Activated naive CD8-positive, alpha-beta T cell (primary cell): ENCODE measurements around the gene TOR2A.

Experiments used
- H3K27ac Mint-ChIP-seq: one replicate; pipeline ENCODE4 v1.8.0; 2021; ENCODE audit warnings: mixed read lengths
- H3K27me3 Mint-ChIP-seq: one replicate; pipeline ENCODE4 v1.8.0; 2021; ENCODE audit warnings: mixed read lengths
- H3K36me3 Mint-ChIP-seq: one replicate; pipeline ENCODE4 v1.8.0; 2021; ENCODE audit warnings: mixed read lengths
- H3K4me1 Mint-ChIP-seq: one replicate; pipeline ENCODE4 v1.8.0; 2021; ENCODE audit warnings: low read depth, mixed read lengths
- H3K4me3 Mint-ChIP-seq: one replicate; pipeline ENCODE4 v1.8.0; 2021; ENCODE audit warnings: mild to moderate bottlenecking, mixed read lengths
- H3K9me3 Mint-ChIP-seq: one replicate; pipeline ENCODE4 v1.8.0; 2021; ENCODE audit warnings: low read depth, mixed read lengths

The TOR2A gene

DNA sequence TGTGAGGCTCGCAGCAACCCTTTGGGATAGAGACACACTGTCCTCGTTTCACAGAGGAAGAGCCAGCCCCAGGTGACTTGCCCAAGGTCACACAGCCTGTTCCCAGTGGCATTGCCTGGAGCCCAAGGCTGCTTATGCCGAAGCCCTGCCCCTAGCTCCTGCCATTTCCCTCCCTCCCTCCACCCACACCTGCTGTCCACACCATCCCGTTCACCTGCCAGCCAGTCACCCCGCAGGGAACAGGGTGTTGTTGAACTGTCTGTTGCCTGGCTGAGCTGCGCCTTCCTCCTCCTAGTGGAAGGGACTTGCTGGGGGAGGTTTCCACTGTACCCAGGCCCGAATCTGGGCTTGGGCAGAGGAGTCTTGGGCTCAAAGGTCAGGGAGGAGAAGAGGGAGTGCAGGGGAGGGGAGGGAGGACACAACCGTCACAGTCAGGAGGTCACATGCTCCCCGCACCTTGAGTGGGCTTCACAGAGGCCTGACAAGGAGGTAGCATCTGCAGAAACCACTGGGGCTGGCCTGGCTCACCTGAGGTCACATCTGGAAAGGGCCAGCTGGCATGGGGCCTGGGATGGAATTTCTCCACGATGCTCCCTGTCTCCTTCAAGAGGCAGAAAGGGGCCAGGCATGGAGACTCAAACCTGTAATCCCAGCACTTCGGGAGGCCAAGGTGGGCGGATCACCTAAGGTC, 12.9 kb downstream of the TOR2A start:
- Mint-ChIP-seq H3K4me1 (peaks cover 24% of the 10 kb centered on the region), H3K27ac (no peak overlapping the region), H3K36me3 (no peaks in the 10 kb centered on the region), H3K9me3 (no peaks in the 10 kb centered on the region), H3K4me3 (no peak overlapping the region), H3K27me3 (no peaks in the 10 kb centered on the region)

DNA sequence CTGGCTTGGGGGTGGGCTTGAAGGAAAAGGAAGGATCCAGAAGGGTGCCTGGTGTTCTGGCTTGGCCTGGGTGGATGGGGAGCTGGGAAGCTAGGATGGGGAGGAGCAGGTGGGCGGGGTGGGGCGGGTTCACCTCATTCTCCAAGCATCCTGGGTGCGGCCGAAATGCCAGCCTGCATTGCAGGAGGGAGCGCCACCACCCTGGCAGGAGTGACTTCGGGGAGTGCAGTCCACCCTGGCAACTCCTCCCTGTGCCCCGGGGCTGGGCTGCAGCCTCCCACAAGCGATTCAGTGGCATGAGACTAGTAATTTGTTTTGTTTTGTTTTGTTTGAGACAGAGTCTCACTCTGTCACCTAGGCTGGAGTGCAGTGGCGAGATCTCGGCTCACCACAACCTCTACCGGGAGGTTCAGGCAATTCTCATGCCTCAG, 13.7 kb downstream of the TOR2A start:
- Mint-ChIP-seq H3K27me3 (no peaks in the 10 kb centered on the region), H3K27ac (peak overlapping the region; percentile 61), H3K9me3 (no peaks in the 10 kb centered on the region), H3K36me3 (no peaks in the 10 kb centered on the region), H3K4me1 (peaks cover 24% of the 10 kb centered on the region), H3K4me3 (peak overlapping the region; percentile 35)

DNA sequence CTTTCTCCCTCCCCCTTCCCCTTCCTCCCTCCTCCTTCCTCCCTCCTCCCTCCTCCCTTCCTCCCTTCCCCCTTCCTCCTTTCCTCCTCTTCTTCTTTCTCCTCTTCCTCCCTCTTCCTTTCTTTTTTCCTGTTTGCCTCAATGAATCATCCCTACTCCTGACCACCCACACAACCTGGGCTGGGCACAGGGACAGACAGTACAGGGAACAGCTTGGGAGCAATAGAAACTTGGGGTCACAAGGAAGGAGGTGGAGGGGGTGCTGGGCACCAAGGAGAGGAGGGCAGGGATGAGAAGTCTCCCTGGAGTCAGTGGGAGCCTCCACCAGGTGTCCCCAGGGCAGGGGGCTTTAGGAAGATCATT, 14.2 kb downstream of the TOR2A start:
- peak overlapping the region; percentile 79 for H3K27ac Mint-ChIP-seq
- peaks cover 30% of the 10 kb centered on the region for H3K4me1 Mint-ChIP-seq
- H3K4me3 Mint-ChIP-seq: peak overlapping the region; percentile 35
- H3K36me3 Mint-ChIP-seq: no peaks in the 10 kb centered on the region
- no peaks in the 10 kb centered on the region for H3K27me3 Mint-ChIP-seq
- no peaks in the 10 kb centered on the region for H3K9me3 Mint-ChIP-seq

DNA sequence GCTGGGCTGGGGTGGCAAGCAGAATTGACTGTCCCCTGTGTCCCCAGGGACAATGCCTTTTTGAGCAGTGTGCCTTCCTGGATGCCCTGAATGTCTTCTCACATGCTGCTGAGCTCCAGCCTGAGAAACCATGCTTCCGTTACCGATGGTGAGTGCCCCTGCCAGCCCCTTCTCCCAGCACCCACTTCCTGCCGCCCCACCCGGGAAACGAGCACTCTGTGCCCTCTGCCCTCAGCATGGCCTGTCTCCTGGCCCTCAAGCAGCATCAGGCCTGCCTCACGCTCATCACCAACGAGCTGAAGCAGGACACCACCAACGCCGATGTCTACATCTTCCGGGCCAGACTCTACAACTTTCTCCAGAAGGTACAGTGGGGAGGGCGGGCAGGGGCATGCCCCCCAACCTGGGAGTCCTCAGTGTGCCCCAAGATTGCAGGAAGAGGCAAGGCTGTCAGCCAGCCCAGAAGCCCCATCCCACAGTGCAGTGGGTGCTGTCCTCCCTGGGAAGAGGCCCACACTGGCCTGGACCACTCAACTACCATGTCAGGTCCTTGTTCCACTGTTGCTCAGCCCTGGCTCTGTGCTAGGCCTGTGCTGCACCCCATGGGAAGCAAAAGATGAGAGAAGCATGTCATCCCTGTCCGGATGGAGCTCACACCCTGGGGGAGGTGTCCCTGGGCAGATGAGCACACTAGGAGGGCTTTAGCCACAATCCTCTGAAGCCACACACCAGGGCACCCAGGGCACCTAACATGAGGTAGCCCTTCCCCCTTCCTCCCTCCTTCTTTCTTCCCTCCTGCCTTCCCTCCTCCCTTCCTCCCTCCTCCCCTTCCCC, 14.8 kb downstream of the TOR2A start:
- peaks cover 33% of the 10 kb centered on the region for H3K4me1 Mint-ChIP-seq
- H3K36me3 Mint-ChIP-seq: no peaks in the 10 kb centered on the region
- no peaks in the 10 kb centered on the region for H3K9me3 Mint-ChIP-seq
- no peaks in the 10 kb centered on the region for H3K27me3 Mint-ChIP-seq
- peak overlapping the region; percentile 90 for H3K27ac Mint-ChIP-seq
- H3K4me3 Mint-ChIP-seq: peak overlapping the region; percentile 11

GRCh38 chr9:127717766-127718165, 17.3 kb downstream of the TOR2A start:
- Mint-ChIP-seq H3K27ac (no peak overlapping the region), H3K27me3 (no peaks in the 10 kb centered on the region), H3K4me3 (no peak overlapping the region), H3K9me3 (no peaks in the 10 kb centered on the region), H3K36me3 (no peaks in the 10 kb centered on the region), H3K4me1 (peaks cover 37% of the 10 kb centered on the region)

GRCh38 chr9:127716412-127716811, 18.7 kb downstream of the TOR2A start:
- peak overlapping the region; percentile 98 for H3K27ac Mint-ChIP-seq
- H3K9me3 Mint-ChIP-seq: no peaks in the 10 kb centered on the region
- H3K36me3 Mint-ChIP-seq: no peaks in the 10 kb centered on the region
- peak overlapping the region; percentile 100 for H3K4me3 Mint-ChIP-seq
- H3K4me1 Mint-ChIP-seq: peaks cover 42% of the 10 kb centered on the region
- H3K27me3 Mint-ChIP-seq: no peaks in the 10 kb centered on the region

- Mint-ChIP-seq H3K36me3 (no peaks in the 10 kb centered on the region), H3K9me3 (no peaks in the 10 kb centered on the region), H3K4me1 (peaks cover 42% of the 10 kb centered on the region), H3K27ac (peak within 1 kb of the TSS; percentile 98), H3K4me3 (peak within 1 kb of the TSS; percentile 100), H3K27me3 (no peaks in the 10 kb centered on the region)
Measured at GRCh38 chr9:127715470-127716337, 19.4 kb downstream of the TOR2A start, which contains the start of the genes PTRH1 and TTC16. Gene PTRH1 (minus strand): TSS chr9:127715663. CDS start chr9:127715639, 24 bp downstream. Gene TTC16 (plus strand): TSS chr9:127716079. CDS start chr9:127716146, 67 bp downstream.

- Mint-ChIP-seq H3K4me1 (peaks cover 44% of the 10 kb centered on the region), H3K27ac (peak overlapping the region; percentile 98), H3K36me3 (no peaks in the 10 kb centered on the region), H3K27me3 (no peaks in the 10 kb centered on the region), H3K9me3 (no peaks in the 10 kb centered on the region), H3K4me3 (peak overlapping the region; percentile 100)
Measured at GRCh38 chr9:127714951-127715469, 20.1 kb downstream of the TOR2A start.

- Mint-ChIP-seq H3K9me3 (no peaks in the 10 kb centered on the region), H3K4me1 (peaks cover 36% of the 10 kb centered on the region), H3K4me3 (peak overlapping the region; percentile 85), H3K27me3 (no peaks in the 10 kb centered on the region), H3K27ac (peak overlapping the region; percentile 34), H3K36me3 (no peaks in the 10 kb centered on the region)
Measured at GRCh38 chr9:127714020-127714750, 20.9 kb downstream of the TOR2A start.

DNA sequence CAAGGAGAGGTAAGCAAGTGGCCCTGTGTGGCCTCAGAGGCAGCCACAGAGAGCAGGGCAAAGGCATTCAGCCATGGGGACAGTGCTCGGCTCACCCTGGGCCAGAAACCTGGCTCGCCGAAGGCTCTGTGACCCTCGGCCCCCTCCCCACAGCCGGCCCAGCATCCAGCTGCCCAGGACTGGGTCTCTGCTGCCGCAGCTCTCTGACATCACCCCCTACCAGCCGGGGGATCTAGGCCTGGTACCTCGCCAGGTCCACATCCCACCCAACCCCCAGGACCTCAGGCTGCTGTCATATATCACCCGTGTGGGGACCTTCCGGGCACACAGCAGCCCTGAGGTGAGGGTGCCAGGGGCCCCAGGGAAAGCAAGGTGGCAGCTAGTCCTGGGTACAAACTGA, 22.2 kb downstream of the TOR2A start:
- Mint-ChIP-seq H3K9me3 (no peaks in the 10 kb centered on the region), H3K4me3 (no peak overlapping the region), H3K4me1 (peaks cover 34% of the 10 kb centered on the region), H3K27ac (no peak overlapping the region), H3K36me3 (peaks cover 2% of the 10 kb centered on the region), H3K27me3 (no peaks in the 10 kb centered on the region)

- Mint-ChIP-seq H3K36me3 (peaks cover 2% of the 10 kb centered on the region), H3K4me3 (no peak overlapping the region), H3K27me3 (no peaks in the 10 kb centered on the region), H3K4me1 (peaks cover 39% of the 10 kb centered on the region), H3K27ac (no peak overlapping the region), H3K9me3 (no peaks in the 10 kb centered on the region)
Measured at GRCh38 chr9:127712371-127712770, 22.7 kb downstream of the TOR2A start.

DNA sequence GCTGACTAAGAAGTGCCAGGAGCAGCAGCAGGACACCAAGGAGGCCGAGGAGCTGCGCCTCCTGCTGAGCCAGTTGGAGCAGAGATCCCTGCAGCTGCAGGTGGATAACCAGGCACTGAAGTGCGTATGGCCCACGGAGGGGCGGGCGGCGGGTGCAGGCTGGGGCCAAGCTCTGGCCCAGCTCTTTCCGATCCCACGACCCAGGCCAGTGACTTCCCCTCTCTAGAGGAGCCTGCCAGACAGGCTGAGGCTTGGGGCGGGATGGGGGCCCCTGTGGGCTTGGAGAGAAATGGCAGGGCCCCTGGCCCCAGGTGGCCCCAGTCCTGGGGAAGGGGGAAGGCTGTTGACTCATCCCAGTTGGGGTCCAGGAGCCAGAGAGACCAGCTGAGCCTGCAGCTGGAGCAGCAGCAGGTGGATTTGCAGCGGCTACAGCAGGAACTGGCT, 23.2 kb downstream of the TOR2A start:
- Mint-ChIP-seq H3K4me3 (no peak overlapping the region), H3K36me3 (peaks cover 2% of the 10 kb centered on the region), H3K4me1 (peaks cover 44% of the 10 kb centered on the region), H3K9me3 (no peaks in the 10 kb centered on the region), H3K27ac (no peak overlapping the region), H3K27me3 (no peaks in the 10 kb centered on the region)

- Mint-ChIP-seq H3K4me1 (peaks cover 44% of the 10 kb centered on the region), H3K4me3 (peak overlapping the region; percentile 31), H3K36me3 (peaks cover 2% of the 10 kb centered on the region), H3K27ac (no peak overlapping the region), H3K9me3 (no peaks in the 10 kb centered on the region), H3K27me3 (no peaks in the 10 kb centered on the region)
Measured at GRCh38 chr9:127711226-127711701, 23.8 kb downstream of the TOR2A start.
